Lower lobe of right lung (tissue), 2 donors: Measurements from ENCODE around the gene PVALB. TPM values are rescaled to one million over a fixed set of nuclear protein-coding genes. Genes with fewer than 3 reads are reported as not detected.
A peak's percentile ranks its signal among the peaks of the same experiment; 100 is the strongest.

ENCODE experiments used
- ATAC-seq, 2 donors: fragments of 200-7000 bp; cut with Tn5 transposase; one replicate each; pipeline ENCODE4 v1.9.1; 2020 to 2022; ENCODE audit warnings: mild to moderate bottlenecking in 2 of 2, moderate library complexity in 2 of 2
- DNase-seq: peaks from one replicate; pipeline ENCODE4 v3.0.0-alpha.2; 2020
- H3K27ac ChIP-seq: fragments of 200-600 bp; one replicate; pipeline ENCODE4 v1.8.0; 2022
- H3K27me3 ChIP-seq: fragments of 200-600 bp; one replicate; pipeline ENCODE4 v1.8.0; 2022; ENCODE audit warnings: low read depth
- H3K36me3 ChIP-seq: fragments of 200-600 bp; one replicate; pipeline ENCODE4 v1.8.0; 2022; ENCODE audit warnings: mild to moderate bottlenecking
- H3K4me1 ChIP-seq: fragments of 200-600 bp; one replicate; pipeline ENCODE4 v1.8.0; 2022
- H3K4me3 ChIP-seq: fragments of 200-600 bp; one replicate; pipeline ENCODE4 v1.8.0; 2022; ENCODE audit warnings: mild to moderate bottlenecking
- H3K9me3 ChIP-seq: fragments of 200-600 bp; one replicate; pipeline ENCODE4 v1.8.0; 2022
- CTCF ChIP-seq: fragments of 200-600 bp; IDR thresholded peaks from one replicate; pipeline ENCODE4 v1.8.0; 2022; ENCODE audit warnings: antibody characterized with exemption, mild to moderate bottlenecking
- intact Hi-C: fragments of 100-400 bp; cut with DNase I; formaldehyde crosslinking; loops from one replicate; pipeline ENCODE4 v1.11.0; 2022
- total RNA-seq: library from RNA; stranded (reverse); fragmentation: NEBNext Ultra II Directional; extraction: Animal tissue kit (Norgen Biotek cat#: 25700); gene quantifications from one replicate; pipeline ENCODE4 v1.2.1, GENCODE V29; 2021
- donor health status: DM: no; HTN: yes; CAD: no; lungs with severe emphysema.

The PVALB gene
- total RNA-seq, 1 donor from 2014 or later = 4.5 TPM

- intact Hi-C loops = no loop called here
- DNase-seq (no peak), ATAC-seq (peak in 1 of 2 donors; percentile 52)
- H3K4me1 ChIP-seq = peaks cover 5% of the 10 kb centered on the region
- H3K27ac ChIP-seq = no peak overlapping the region
- no peaks in the 10 kb centered on the region for H3K9me3 ChIP-seq
- H3K36me3 ChIP-seq = no peaks in the 10 kb centered on the region
- H3K27me3 ChIP-seq = peaks cover 22% of the 10 kb centered on the region
- H3K4me3 ChIP-seq = no peak overlapping the region
- no peak for TF ChIP-seq CTCF
These were observed 16.2 kb upstream of the PVALB start for GRCh38 chr22:36833073-36833472.

- DNase-seq = no peak
- Histone ChIP-seq H3K4me3 (no peak overlapping the region), H3K36me3 (no peaks in the 10 kb centered on the region), H3K27me3 (peaks cover 23% of the 10 kb centered on the region), H3K27ac (no peak overlapping the region), H3K4me1 (peaks cover 5% of the 10 kb centered on the region), H3K9me3 (no peaks in the 10 kb centered on the region)
- intact Hi-C loops = no loop called here
- TF ChIP-seq CTCF = no peak
- ATAC-seq = peak in 1 of 2 donors; percentile 41
These were observed 14.9 kb upstream of the PVALB start for GRCh38 chr22:36831717-36832116.

GRCh38 chr22:36831206-36831605 lies 14.4 kb upstream of the PVALB start:
- ATAC-seq (no peak), DNase-seq (no peak)
- Histone ChIP-seq H3K4me1 (peaks cover 5% of the 10 kb centered on the region), H3K4me3 (no peak overlapping the region), H3K27ac (no peak overlapping the region), H3K27me3 (peaks cover 27% of the 10 kb centered on the region), H3K9me3 (no peaks in the 10 kb centered on the region), H3K36me3 (no peaks in the 10 kb centered on the region)
- TF ChIP-seq CTCF = no peak
- intact Hi-C loops = no loop called here

- Histone ChIP-seq H3K27ac (no peak overlapping the region), H3K36me3 (no peaks in the 10 kb centered on the region), H3K4me1 (peaks cover 5% of the 10 kb centered on the region), H3K9me3 (no peaks in the 10 kb centered on the region), H3K4me3 (no peak overlapping the region), H3K27me3 (peaks cover 25% of the 10 kb centered on the region)
- DNase-seq (no peak), ATAC-seq (no peak)
- no peak for TF ChIP-seq CTCF
- intact Hi-C loops = no loop called here
These were observed 13.8 kb upstream of the PVALB start for GRCh38 chr22:36830601-36831000.

GRCh38 chr22:36829370-36830002 lies 12.7 kb upstream of the PVALB start:
- intact Hi-C loops = no loop called here
- no peak overlapping the region for H3K4me3 ChIP-seq
- peak; percentile 88 to 90 for ATAC-seq
- peaks cover 25% of the 10 kb centered on the region for H3K27me3 ChIP-seq
- DNase-seq = peak; percentile 66
- H3K4me1 ChIP-seq = peaks cover 5% of the 10 kb centered on the region
- H3K9me3 ChIP-seq = no peaks in the 10 kb centered on the region
- TF ChIP-seq CTCF = no peak
- no peaks in the 10 kb centered on the region for H3K36me3 ChIP-seq
- no peak overlapping the region for H3K27ac ChIP-seq
